HepG2 (cell line): ENCODE results near the gene RHEBL1. TPM values are rescaled to one million over a fixed set of nuclear protein-coding genes. Genes with fewer than 3 reads are reported as not detected.

ENCODE experiments used
- ARNTL ChIP-seq: sonication (generic); formaldehyde crosslinking; IDR thresholded peaks from 2 replicates; pipeline ENCODE4 v1.4.0; 2020; ENCODE audit warnings: mild to moderate bottlenecking, missing genetic modification reagents
- HMGA1 ChIP-seq: sonication (generic); formaldehyde crosslinking; conservative IDR thresholded peaks from 2 replicates; pipeline ENCODE4 v1.4.0; 2020; ENCODE audit warnings: missing genetic modification reagents
- KLF11 ChIP-seq: IDR thresholded peaks from 2 replicates; pipeline ENCODE4 v1.6.1; 2016; ENCODE audit warnings: missing compliant biosample characterization
- KLF9 ChIP-seq: IDR thresholded peaks from 2 replicates; pipeline ENCODE4 v1.6.1; 2016; ENCODE audit warnings: low read depth
- MTF1 ChIP-seq: sonication (generic); formaldehyde crosslinking; IDR thresholded peaks from 2 replicates; pipeline ENCODE4 v1.5.0; 2020; ENCODE audit warnings: missing genetic modification reagents
- NFE2L1 ChIP-seq: sonication (generic); formaldehyde crosslinking; IDR thresholded peaks from 2 replicates; pipeline ENCODE4 v1.4.0; 2020; ENCODE audit warnings: missing genetic modification reagents, mild to moderate bottlenecking, borderline replicate concordance
- PAX8 ChIP-seq: sonication (generic); formaldehyde crosslinking; IDR thresholded peaks from 2 replicates; pipeline ENCODE4 v1.8.0; 2022; ENCODE audit warnings: mild to moderate bottlenecking, missing genetic modification reagents, borderline replicate concordance
- PHF5A ChIP-seq: IDR thresholded peaks from one replicate; pipeline ENCODE4 v1.6.1; 2018; ENCODE audit warnings: low read depth, missing genetic modification reagents; ENCODE audit not compliant: unreplicated experiment
- RXRA ChIP-seq: sonication (generic); formaldehyde crosslinking; IDR thresholded peaks from 2 replicates; pipeline ENCODE4 v1.5.1; 2020; ENCODE audit warnings: missing genetic modification reagents
- SALL1 ChIP-seq: sonication (generic); formaldehyde crosslinking; IDR thresholded peaks from 2 replicates; pipeline ENCODE4 v1.8.0; 2022; ENCODE audit warnings: mild to moderate bottlenecking, missing genetic modification reagents
- SAP130 ChIP-seq: IDR thresholded peaks from 2 replicates; pipeline ENCODE4 v1.6.1; 2016; ENCODE audit warnings: low read depth
- SRSF1 ChIP-seq: fragments of 200-400 bp; formaldehyde crosslinking; optimal IDR thresholded peaks from 2 replicates; pipeline ENCODE3; 2017; ENCODE audit warnings: mild to moderate bottlenecking, low read depth, low read length, moderate library complexity
- TCF7L2 ChIP-seq: IDR thresholded peaks from 2 replicates; pipeline ENCODE4 v1.6.1; 2011; ENCODE audit warnings: mild to moderate bottlenecking, low read depth, low read length, moderate library complexity
- ZBTB33 ChIP-seq: sonication (generic); formaldehyde crosslinking; IDR thresholded peaks from 2 replicates; pipeline ENCODE4 v1.4.0; 2020; ENCODE audit warnings: missing genetic modification reagents
- ZMYM3 ChIP-seq: sonication (generic); formaldehyde crosslinking; IDR thresholded peaks from 2 replicates; pipeline ENCODE4 v1.5.1; 2020; ENCODE audit warnings: mild to moderate bottlenecking, missing genetic modification reagents
- ZNF207 ChIP-seq: fragments of 450-650 bp; IDR thresholded peaks from 2 replicates; pipeline ENCODE4 v1.6.1; 2016; ENCODE audit warnings: antibody characterized with exemption, borderline replicate concordance
- ZNF333 ChIP-seq: sonication (generic); formaldehyde crosslinking; IDR thresholded peaks from 2 replicates; pipeline ENCODE4 v1.4.0; 2020; ENCODE audit warnings: mild to moderate bottlenecking, missing genetic modification reagents, borderline replicate concordance
- ZNF550 ChIP-seq: sonication (generic); formaldehyde crosslinking; IDR thresholded peaks from 2 replicates; pipeline ENCODE4 v1.4.0; 2020; ENCODE audit warnings: mild to moderate bottlenecking, missing genetic modification reagents, borderline replicate concordance
- ZNF883 ChIP-seq: sonication (generic); formaldehyde crosslinking; IDR thresholded peaks from 2 replicates; pipeline ENCODE4 v1.5.1; 2020; ENCODE audit warnings: mild to moderate bottlenecking, missing genetic modification reagents; ENCODE audit errors: not compliant biosample characterization
- ZSCAN25 ChIP-seq: sonication (generic); formaldehyde crosslinking; IDR thresholded peaks from 2 replicates; pipeline ENCODE4 v1.8.0; 2022; ENCODE audit warnings: mild to moderate bottlenecking, missing genetic modification reagents
- polyA plus RNA-seq, 8 experiments: library from polyadenylated mRNA; depleted of rRNA in 3 of 8; stranded (reverse) in 7 of 8; unstranded in 1 of 8; fragments of >200 nt; fragmentation: Illumina TruSeq in 4 of 8; extraction: Trizol in 4 of 8; gene quantifications; 2 replicates each; pipeline versions ENCODE4 v1.2.1 to v1.2.3, GENCODE V29; 2011 to 2016; ENCODE audit warnings: low read depth in 4 of 8, missing spikeins in 1 of 8, mixed read lengths in 1 of 8; ENCODE audit not compliant: insufficient read depth in 1 of 8
- total RNA-seq, 5 experiments: library from RNA; depleted of rRNA; stranded (reverse); fragments of >200 nt; fragmentation: Illumina TruSeq; extraction: Trizol; gene quantifications; 2 replicates each; pipeline ENCODE4 v1.2.3, GENCODE V29; 2016; ENCODE audit warnings: low read depth in 1 of 5
- TF ChIP-seq, protein P1 (sequence below): sonication (generic); formaldehyde crosslinking; IDR thresholded peaks from 2 replicates; pipeline ENCODE4 v1.4.0; 2020; ENCODE audit warnings: missing genetic modification reagents

RHEBL1 gene
- total and polyA plus RNA-seq, 2 of the 13 experiments (the other 11 are each of a cell fraction or from before 2014, with no cell fraction given): 1.4 to 2.5 TPM

DNA sequence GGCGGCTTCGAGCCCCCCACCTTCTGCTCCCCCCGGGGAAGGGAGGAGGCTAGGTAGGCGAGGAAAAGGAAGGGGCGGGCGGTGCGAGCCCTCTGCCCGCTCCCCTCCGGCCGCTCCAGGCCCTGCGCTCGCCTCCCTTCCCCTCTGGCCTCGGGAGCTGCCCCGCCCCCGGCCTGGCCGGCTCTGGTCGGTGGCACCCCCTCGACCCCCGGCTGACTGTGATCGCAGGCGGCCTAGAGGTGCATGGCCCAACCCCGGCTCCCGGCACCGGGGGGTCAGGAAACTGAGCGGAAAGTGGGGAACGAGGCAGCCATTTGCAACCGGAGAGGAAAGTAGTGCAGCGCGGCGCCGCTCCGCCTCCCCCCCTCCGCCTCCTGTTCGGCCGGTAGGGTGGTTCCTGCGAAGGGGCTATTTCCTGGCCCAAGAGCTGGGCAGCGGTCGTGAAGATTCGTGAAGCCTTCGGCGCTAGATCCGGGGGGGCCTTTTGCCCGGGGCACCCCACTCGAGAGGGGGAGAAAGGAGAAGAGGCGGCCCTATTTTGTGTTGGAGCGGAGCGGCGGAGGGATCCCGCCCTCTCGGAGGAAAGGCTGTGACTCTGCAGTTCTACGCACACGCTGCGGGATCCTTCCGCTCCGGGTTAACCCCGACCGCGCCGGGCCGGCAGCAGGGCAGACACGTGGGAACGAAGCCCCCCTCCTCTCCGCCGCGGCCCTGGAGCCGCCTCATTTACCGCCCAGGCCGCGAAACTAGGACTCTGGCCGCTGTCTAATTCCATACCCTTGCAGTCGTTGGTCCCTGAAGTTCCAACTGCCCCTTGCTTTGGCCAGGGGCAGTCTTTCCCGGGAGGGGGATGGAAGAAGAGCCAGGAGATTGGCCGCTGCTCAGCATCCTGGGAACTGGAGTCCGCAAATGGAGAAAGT, 9.3 kb downstream of the RHEBL1 start, which contains the start of gene KMT2D (continued):
- TF ChIP-seq SAP130 (CRISPR knock-in tag): peak; percentile 96
- peak; percentile 71 for TF ChIP-seq ARNTL (CRISPR knock-in tag)
- TF ChIP-seq, protein P1, sequence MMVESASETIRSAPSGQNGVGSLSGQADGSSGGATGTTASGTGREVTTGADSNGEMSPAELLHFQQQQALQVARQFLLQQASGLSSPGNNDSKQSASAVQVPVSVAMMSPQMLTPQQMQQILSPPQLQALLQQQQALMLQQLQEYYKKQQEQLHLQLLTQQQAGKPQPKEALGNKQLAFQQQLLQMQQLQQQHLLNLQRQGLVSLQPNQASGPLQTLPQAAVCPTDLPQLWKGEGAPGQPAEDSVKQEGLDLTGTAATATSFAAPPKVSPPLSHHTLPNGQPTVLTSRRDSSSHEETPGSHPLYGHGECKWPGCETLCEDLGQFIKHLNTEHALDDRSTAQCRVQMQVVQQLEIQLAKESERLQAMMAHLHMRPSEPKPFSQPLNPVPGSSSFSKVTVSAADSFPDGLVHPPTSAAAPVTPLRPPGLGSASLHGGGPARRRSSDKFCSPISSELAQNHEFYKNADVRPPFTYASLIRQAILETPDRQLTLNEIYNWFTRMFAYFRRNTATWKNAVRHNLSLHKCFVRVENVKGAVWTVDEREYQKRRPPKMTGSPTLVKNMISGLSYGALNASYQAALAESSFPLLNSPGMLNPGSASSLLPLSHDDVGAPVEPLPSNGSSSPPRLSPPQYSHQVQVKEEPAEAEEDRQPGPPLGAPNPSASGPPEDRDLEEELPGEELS (CRISPR knock-in tag): peak; percentile 66
- peak; percentile 57; the same call in 1 of the 2 replicates for TF ChIP-seq KLF11 (CRISPR knock-in tag)
- TF ChIP-seq KLF9 (CRISPR knock-in tag): no peak
- TF ChIP-seq HMGA1 (CRISPR knock-in tag): no peak
- no peak; the same call in 1 of the 2 replicates for TF ChIP-seq ZNF333 (CRISPR knock-in tag)
- TF ChIP-seq PAX8 (CRISPR knock-in tag): peak; percentile 40; the same call in 1 of the 2 replicates
- TF ChIP-seq TCF7L2: no peak
- peak; percentile 91 for TF ChIP-seq ZNF883
- peak; percentile 84 for TF ChIP-seq ZSCAN25
- peak; percentile 47 for TF ChIP-seq PHF5A (CRISPR knock-in tag)
- TF ChIP-seq ZMYM3 (CRISPR knock-in tag): peak; percentile 89
- TF ChIP-seq RXRA (CRISPR knock-in tag): peak; percentile 64
- no peak for TF ChIP-seq ZNF550 (CRISPR knock-in tag)
- TF ChIP-seq SRSF1: peak; percentile 88
- TF ChIP-seq ZBTB33 (CRISPR knock-in tag): peak; percentile 58; the same call in 1 of the 2 replicates
- TF ChIP-seq MTF1: no peak
- TF ChIP-seq NFE2L1: peak; percentile 99
- peak; percentile 80 for TF ChIP-seq SALL1 (CRISPR knock-in tag)
- TF ChIP-seq ZNF207: no peak
